ENCODE measurements around the gene SH3GLB1. TPM values are rescaled to one million over a fixed set of nuclear protein-coding genes. Genes with fewer than 3 reads are reported as not detected.

SH3GLB1 gene
- total and polyA plus RNA-seq, 7 donors = 47.3 to 91.8 (median 56.7) TPM

DNA sequence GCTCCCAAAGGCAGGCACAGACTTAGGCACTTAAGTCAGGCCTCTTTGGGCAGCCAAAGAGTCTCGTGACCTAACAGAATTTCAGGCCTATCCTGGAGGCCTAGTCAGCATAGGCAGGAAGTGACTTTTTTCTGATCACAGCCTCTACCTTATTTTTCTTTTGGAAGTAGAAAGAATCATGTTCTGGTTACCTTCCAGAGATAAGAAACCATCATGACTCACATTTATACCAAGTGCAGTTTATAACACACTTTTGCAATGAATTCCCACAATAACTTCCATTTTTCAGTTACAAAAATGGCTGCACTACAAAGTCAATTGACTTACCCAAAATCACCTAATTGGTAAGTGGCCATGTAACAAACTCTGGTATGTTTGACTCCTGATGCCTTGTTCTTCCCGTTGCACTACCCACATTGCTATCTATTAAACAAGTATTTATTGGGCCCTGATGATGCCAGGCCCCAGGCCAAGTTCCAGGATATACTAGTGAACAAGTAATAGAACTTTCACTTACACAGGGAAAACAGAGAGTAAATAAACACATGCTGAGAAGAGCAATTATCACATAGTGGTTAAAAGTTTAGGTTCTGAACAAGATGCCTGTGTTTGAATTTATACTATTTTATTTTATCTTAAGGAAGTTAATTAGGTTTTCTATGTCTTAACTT, 74.3 kb downstream of the SH3GLB1 start:
- H3K4me3 ChIP-seq = no peak overlapping the region
- no peak for TF ChIP-seq POLR2A (IDR thresholded peaks at IDR 0.05)
- TF ChIP-seq CTCF (IDR thresholded peaks at IDR 0.05) = no peak
- no peak for TF ChIP-seq EP300 (IDR thresholded peaks at IDR 0.05)
- no peak for TF ChIP-seq POLR2AphosphoS5 (IDR thresholded peaks at IDR 0.05)
- H3K9me3 ChIP-seq = no peaks in the 10 kb centered on the region
- intact Hi-C loops (cut with DNase I) = no loop called here
- WGBS, 2 donors = 53 to 66% methylated on average over 2 of the region's 2 CpGs
- no peaks in the 10 kb centered on the region for H3K36me3 ChIP-seq
- H3K27me3 ChIP-seq = no peaks in the 10 kb centered on the region
- H3K27ac ChIP-seq = no peak overlapping the region
- H3K4me1 ChIP-seq = peaks cover 0 to 21% (median 18%) of the 10 kb centered on the region in 4 donors
- no peak for DNase-seq

DNA sequence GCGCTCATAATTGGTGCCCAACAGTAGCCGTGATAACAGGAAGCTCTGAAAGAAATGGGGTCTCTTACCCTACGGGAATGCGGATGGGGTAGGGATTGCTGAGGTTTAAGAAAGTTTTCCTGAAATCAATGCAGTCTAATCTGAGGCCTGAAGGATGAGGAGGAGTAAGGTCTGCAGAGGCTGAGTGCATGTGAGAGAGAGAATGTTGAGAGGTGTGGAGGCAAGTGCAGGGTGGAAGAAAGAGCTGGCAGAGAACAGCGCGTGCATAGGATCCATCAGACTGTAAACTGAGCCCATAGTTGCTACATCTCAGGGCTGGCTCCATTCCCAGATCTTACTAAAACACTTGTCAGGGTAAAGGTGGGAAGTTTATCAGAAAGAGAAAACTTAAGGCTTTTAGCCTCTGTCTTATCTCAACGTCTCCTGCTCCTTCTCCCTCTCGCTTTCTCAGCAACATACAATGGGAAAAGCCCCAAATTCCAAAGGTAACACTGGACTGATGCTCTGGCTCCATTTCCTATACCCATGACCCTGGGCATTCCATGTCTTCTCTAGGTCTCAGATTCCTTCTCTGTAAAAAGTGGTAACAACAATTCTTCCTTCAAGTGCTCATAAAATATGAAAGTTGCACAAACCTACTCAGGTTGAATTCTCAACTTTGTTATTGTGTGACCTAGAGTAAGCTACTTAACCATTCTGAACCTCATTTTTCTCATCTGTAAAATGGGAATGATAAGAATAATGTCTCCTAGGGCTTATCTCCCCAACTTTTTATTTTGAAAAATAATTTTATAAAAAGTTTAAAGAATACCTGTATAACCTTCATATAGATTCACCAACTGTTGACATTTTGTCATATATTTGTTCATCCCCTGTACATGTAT, 75.2 kb downstream of the SH3GLB1 start:
- H3K9me3 ChIP-seq = no peaks in the 10 kb centered on the region
- TF ChIP-seq CTCF (IDR thresholded peaks at IDR 0.05) (no peak), POLR2AphosphoS5 (IDR thresholded peaks at IDR 0.05) (no peak), EP300 (IDR thresholded peaks at IDR 0.05) (no peak), POLR2A (IDR thresholded peaks at IDR 0.05) (no peak)
- intact Hi-C loops (cut with DNase I) = no loop called here
- DNase-seq = no peak
- H3K4me1 ChIP-seq = peaks cover 0 to 12% (median 10%) of the 10 kb centered on the region in 4 donors
- WGBS, 2 donors = 58 to 79% methylated on average over 8 of the region's 8 CpGs
- H3K4me3 ChIP-seq = no peak overlapping the region
- H3K36me3 ChIP-seq = no peaks in the 10 kb centered on the region
- H3K27ac ChIP-seq = no peak overlapping the region
- no peaks in the 10 kb centered on the region for H3K27me3 ChIP-seq

GRCh38 chr1:86782482-86782881, 78.1 kb downstream of the SH3GLB1 start:
- intact Hi-C loops (cut with DNase I) = no loop called here
- Histone ChIP-seq H3K27me3 (no peaks in the 10 kb centered on the region), H3K9me3 (no peaks in the 10 kb centered on the region), H3K4me1 (peaks cover 0 to 10% (median 4%) of the 10 kb centered on the region in 4 donors), H3K36me3 (no peaks in the 10 kb centered on the region), H3K27ac (no peak overlapping the region), H3K4me3 (no peak overlapping the region)
- no peak for DNase-seq
- TF ChIP-seq EP300 (IDR thresholded peaks at IDR 0.05) (no peak), POLR2AphosphoS5 (IDR thresholded peaks at IDR 0.05) (no peak), CTCF (IDR thresholded peaks at IDR 0.05) (no peak), POLR2A (IDR thresholded peaks at IDR 0.05) (no peak)

- DNase-seq = no peak
- TF ChIP-seq POLR2AphosphoS5 (IDR thresholded peaks at IDR 0.05) = no peak
- TF ChIP-seq POLR2A (IDR thresholded peaks at IDR 0.05) = no peak
- TF ChIP-seq EP300 (IDR thresholded peaks at IDR 0.05) = no peak
- no peak for TF ChIP-seq CTCF (IDR thresholded peaks at IDR 0.05)
- Histone ChIP-seq H3K4me1 (peaks cover 0 to 3% (median 2%) of the 10 kb centered on the region in 4 donors), H3K4me3 (no peak overlapping the region), H3K27ac (no peak overlapping the region), H3K27me3 (no peaks in the 10 kb centered on the region), H3K36me3 (no peaks in the 10 kb centered on the region), H3K9me3 (no peaks in the 10 kb centered on the region)
- intact Hi-C loops (cut with DNase I) = no loop called here
Measured at GRCh38 chr1:86787621-86788020, 83.2 kb downstream of the SH3GLB1 start.
